ENCODE results near the gene TOX2. TPM values are rescaled to one million over a fixed set of nuclear protein-coding genes. Genes with fewer than 3 reads are reported as not detected.

Gene TOX2
- total RNA-seq, 1 donor from 2014 or later = 4.8 TPM

GRCh38 chr20:43934833-43935232 lies 20.2 kb downstream of the TOX2 start:
- ATAC-seq (ENCODE audit: low read depth) (no peak), DNase-seq (no peak)
- ChIA-PET POLR2A (no interaction called here), CTCF (no interaction called here)
- Mint-ChIP-seq H3K27me3 (peaks cover 6% of the 10 kb centered on the region), H3K9me3 (no peaks in the 10 kb centered on the region), H3K4me3 (no peak overlapping the region), H3K4me1 (no peaks in the 10 kb centered on the region), H3K36me3 (ENCODE audit: low read depth) (no peaks in the 10 kb centered on the region), H3K27ac (no peak overlapping the region)
- intact Hi-C loops (cut with micrococcal nuclease) = no loop called here
- no peak for TF ChIP-seq CTCF (IDR thresholded peaks at IDR 0.05)

- POLR2A ChIA-PET = no interaction called here
- CTCF ChIA-PET = no interaction called here
- peaks cover 4% of the 10 kb centered on the region for H3K4me1 Mint-ChIP-seq
- no peak for TF ChIP-seq CTCF (IDR thresholded peaks at IDR 0.05)
- no peaks in the 10 kb centered on the region for H3K9me3 Mint-ChIP-seq
- no peak overlapping the region for H3K27ac Mint-ChIP-seq
- peaks cover 6% of the 10 kb centered on the region for H3K27me3 Mint-ChIP-seq
- H3K36me3 Mint-ChIP-seq (ENCODE audit: low read depth) = no peaks in the 10 kb centered on the region
- intact Hi-C loops (cut with micrococcal nuclease) = no loop called here
- H3K4me3 Mint-ChIP-seq = no peak overlapping the region
- ATAC-seq (ENCODE audit: low read depth) = no peak
- no peak for DNase-seq
These were observed 21.6 kb downstream of the TOX2 start for GRCh38 chr20:43936104-43936770.

GRCh38 chr20:43936805-43937204 lies 22.2 kb downstream of the TOX2 start:
- Mint-ChIP-seq H3K27me3 (peaks cover 3% of the 10 kb centered on the region), H3K36me3 (ENCODE audit: low read depth) (no peaks in the 10 kb centered on the region), H3K9me3 (no peaks in the 10 kb centered on the region), H3K27ac (no peak overlapping the region), H3K4me3 (no peak overlapping the region), H3K4me1 (peaks cover 7% of the 10 kb centered on the region)
- no peak for TF ChIP-seq CTCF (IDR thresholded peaks at IDR 0.05)
- DNase-seq = no peak
- intact Hi-C loops (cut with micrococcal nuclease) = no loop called here
- ATAC-seq (ENCODE audit: low read depth) = no peak
- ChIA-PET CTCF (no interaction called here), POLR2A (no interaction called here)

GRCh38 chr20:43937591-43937990 lies 22.9 kb downstream of the TOX2 start:
- H3K27me3 Mint-ChIP-seq = peaks cover 3% of the 10 kb centered on the region

More at GRCh38 chr20:43937591-43937990, 22.9 kb downstream of the TOX2 start:
- H3K4me3 Mint-ChIP-seq = no peak overlapping the region
- no peaks in the 10 kb centered on the region for H3K9me3 Mint-ChIP-seq
- no peaks in the 10 kb centered on the region for H3K36me3 Mint-ChIP-seq (ENCODE audit: low read depth)
- DNase-seq = no peak
- intact Hi-C loops (cut with micrococcal nuclease) = no loop called here
- peaks cover 15% of the 10 kb centered on the region for H3K4me1 Mint-ChIP-seq
- CTCF ChIA-PET = no interaction called here
- POLR2A ChIA-PET = no interaction called here
- no peak for TF ChIP-seq CTCF (IDR thresholded peaks at IDR 0.05)
- H3K27ac Mint-ChIP-seq = no peak overlapping the region
- ATAC-seq (ENCODE audit: low read depth) = no peak
